PC-3 (cell line): ENCODE results near the gene COLGALT1. TPM values are rescaled to one million over a fixed set of nuclear protein-coding genes. Genes with fewer than 3 reads are reported as not detected.

Experiments used
- ATAC-seq: fragments of 200-7000 bp; cut with Tn5 transposase; 2 replicates; pipeline ENCODE4 v1.9.1; 2020; ENCODE audit warnings: mild to moderate bottlenecking, moderate library complexity
- BruUV-seq: library from RNA; stranded (reverse); fragments of 400-500 nt; replicated peaks from 2 replicates; lab custom pipeline; 2021; lab: Mats Ljungman, UMichigan
- CTCF ChIA-PET: fragments of 300-600 bp; sonication (Branson Sonifier 250); formaldehyde crosslinking; loops from one replicate; lab custom pipeline; 2022; ENCODE audit warnings: antibody characterized with exemption; lab: Charles Lee
- POLR2A ChIA-PET: fragments of 300-600 bp; sonication (Branson Sonifier 250); formaldehyde crosslinking; loops from one replicate; lab custom pipeline; 2022; ENCODE audit warnings: antibody characterized with exemption; ENCODE audit not compliant: unreplicated experiment; lab: Charles Lee
- DNase-seq: peaks from one replicate; pipeline ENCODE4 v3.0.0-alpha.2; 2015
- H2AFZ ChIP-seq: fragments of 300-600 bp; sonication (generic); 2 replicates; pipeline ENCODE4 v1.6.0; 2016; ENCODE audit warnings: antibody characterized with exemption, low read length
- H3F3A ChIP-seq: fragments of 300-600 bp; sonication (generic); one replicate; pipeline ENCODE4 v1.6.0; 2017; ENCODE audit warnings: antibody characterized with exemption, low read length, control low read depth, mild to moderate bottlenecking; ENCODE audit not compliant: unreplicated experiment
- H3K27ac ChIP-seq: fragments of 300-600 bp; sonication (generic); 2 replicates; pipeline ENCODE4 v1.5.1; 2016; ENCODE audit warnings: mild to moderate bottlenecking, low read length
- H3K27me3 ChIP-seq: fragments of 300-600 bp; sonication (generic); 2 replicates; pipeline ENCODE4 v1.6.1; 2016; ENCODE audit warnings: low read length, mixed read lengths
- H3K36me3 ChIP-seq: fragments of 300-600 bp; sonication (generic); 2 replicates; pipeline ENCODE4 v1.6.1; 2016; ENCODE audit warnings: low read depth, mixed run types, low read length, mixed read lengths
- H3K4me1 ChIP-seq: fragments of 300-600 bp; sonication (generic); 2 replicates; pipeline ENCODE4 v1.5.1; 2016; ENCODE audit warnings: low read length; ENCODE audit not compliant: insufficient read depth
- H3K4me2 ChIP-seq: fragments of 300-600 bp; sonication (generic); 2 replicates; pipeline ENCODE4 v1.6.0; 2016; ENCODE audit warnings: low read length
- H3K4me3 ChIP-seq: fragments of 300-600 bp; sonication (generic); 2 replicates; pipeline ENCODE4 v1.5.1; 2016; ENCODE audit warnings: mild to moderate bottlenecking, low read length, mixed read lengths
- H3K79me2 ChIP-seq: fragments of 300-600 bp; sonication (generic); 2 replicates; pipeline ENCODE4 v1.6.1; 2017; ENCODE audit warnings: low read length, mixed read lengths
- H3K9ac ChIP-seq: fragments of 300-600 bp; sonication (generic); 2 replicates; pipeline ENCODE4 v1.6.0; 2016; ENCODE audit warnings: mild to moderate bottlenecking, low read length
- H3K9me2 ChIP-seq: fragments of 300-600 bp; sonication (generic); replicated peaks from 2 replicates; pipeline ENCODE4 v1.6.1; 2016; ENCODE audit warnings: mixed run types, low read length, mixed read lengths
- H3K9me3 ChIP-seq: fragments of 300-600 bp; sonication (generic); 2 replicates; pipeline ENCODE4 v1.6.1; 2016; ENCODE audit warnings: low read length, mixed read lengths
- H4K20me1 ChIP-seq: fragments of 300-600 bp; sonication (generic); 2 replicates; pipeline ENCODE4 v1.6.1; 2016; ENCODE audit warnings: low read length, mixed read lengths
- CTCF ChIP-seq: fragments of 300-600 bp; sonication (generic); conservative IDR thresholded peaks from 2 replicates; pipeline ENCODE4 v1.5.1; 2017; ENCODE audit warnings: antibody characterized with exemption, low read depth, mild to moderate bottlenecking, low read length
- EZH2 ChIP-seq: fragments of 300-600 bp; sonication (generic); IDR thresholded peaks from one replicate; pipeline ENCODE4 v1.6.1; 2017; ENCODE audit warnings: antibody characterized with exemption, mild to moderate bottlenecking, low read length; ENCODE audit not compliant: unreplicated experiment
- EZH2phosphoT487 ChIP-seq: fragments of 300-600 bp; sonication (generic); IDR thresholded peaks from 2 replicates; pipeline ENCODE4 v1.6.1; 2018; ENCODE audit warnings: mild to moderate bottlenecking, antibody characterized with exemption, low read length, borderline replicate concordance
- intact Hi-C: fragments of 100-400 bp; cut with micrococcal nuclease; formaldehyde crosslinking; loops from 2 replicates; pipeline ENCODE4 v1.9.0; 2023
- total RNA-seq: library from RNA; depleted of rRNA; stranded (reverse); fragments of >200 nt; gene quantifications from 2 replicates; pipeline ENCODE4 v1.2.3, GENCODE V29; 2014

Gene COLGALT1
- total RNA-seq, 1 experiment from 2014 or later: 80.7 TPM

GRCh38 chr19:17560205-17560595 lies 4.8 kb downstream of the COLGALT1 start:
- Histone ChIP-seq H4K20me1 (no peaks in the 10 kb centered on the region), H3F3A (no peaks in the 10 kb centered on the region), H3K9me2 (no peaks in the 10 kb centered on the region), H3K79me2 (peaks cover 20% of the 10 kb centered on the region), H3K9ac (no peak overlapping the region), H3K27ac (no peak overlapping the region), H3K27me3 (no peaks in the 10 kb centered on the region), H3K4me3 (no peak overlapping the region), H3K4me1 (peaks cover 7% of the 10 kb centered on the region), H2AFZ (no peak overlapping the region), H3K36me3 (peaks cover 17% of the 10 kb centered on the region; the same call in 1 of the 2 replicates), H3K9me3 (no peaks in the 10 kb centered on the region), H3K4me2 (no peak overlapping the region)
- ChIA-PET CTCF (no interaction called here), POLR2A (no interaction called here)
- no peak for DNase-seq
- ATAC-seq: no peak
- no TSS peak for BruUV-seq
- intact Hi-C loops: no loop called here
- no peak for TF ChIP-seq EZH2
- no peak for TF ChIP-seq CTCF
- no peak for TF ChIP-seq EZH2phosphoT487

- Histone ChIP-seq H3K4me3 (no peak overlapping the region), H3K79me2 (peaks cover 6% of the 10 kb centered on the region), H3K9ac (no peak overlapping the region), H3F3A (no peaks in the 10 kb centered on the region), H4K20me1 (no peaks in the 10 kb centered on the region), H2AFZ (no peak overlapping the region), H3K4me2 (no peak overlapping the region), H3K9me3 (no peaks in the 10 kb centered on the region), H3K4me1 (0 out of 2 replicates have a peak, but pooled peaks cover under 1% of the 10 kb centered on the region), H3K27me3 (no peaks in the 10 kb centered on the region), H3K27ac (no peak overlapping the region), H3K36me3 (peaks cover 17% of the 10 kb centered on the region; the same call in 1 of the 2 replicates), H3K9me2 (no peaks in the 10 kb centered on the region)
- DNase-seq (no peak), ATAC-seq (no peak)
- intact Hi-C loops: no loop called here
- BruUV-seq: no TSS peak
- POLR2A ChIA-PET: no interaction called here
- no peak for TF ChIP-seq CTCF
- no peak for TF ChIP-seq EZH2phosphoT487
- TF ChIP-seq EZH2: no peak
- CTCF ChIA-PET: no interaction called here
These were observed 6.6 kb downstream of the COLGALT1 start for GRCh38 chr19:17562097-17562496.

- no peaks in the 10 kb centered on the region for H3K9me2 ChIP-seq
- ATAC-seq: no peak
- BruUV-seq: no TSS peak
- no peak overlapping the region for H2AFZ ChIP-seq
- no peaks in the 10 kb centered on the region for H4K20me1 ChIP-seq
- H3K27me3 ChIP-seq: no peaks in the 10 kb centered on the region
- H3K4me3 ChIP-seq: no peak overlapping the region
- no peak overlapping the region for H3K4me2 ChIP-seq
- no peak overlapping the region for H3K27ac ChIP-seq
- H3K9me3 ChIP-seq: no peaks in the 10 kb centered on the region
- peaks cover 17% of the 10 kb centered on the region; the same call in 1 of the 2 replicates for H3K36me3 ChIP-seq
- no peak for DNase-seq
- intact Hi-C loops: no loop called here
- peaks cover under 1% of the 10 kb centered on the region for H3K79me2 ChIP-seq
- no peak overlapping the region for H3K9ac ChIP-seq
- TF ChIP-seq EZH2 (no peak), EZH2phosphoT487 (no peak), CTCF (no peak)
- no peaks in the 10 kb centered on the region for H3K4me1 ChIP-seq
- ChIA-PET POLR2A (interaction anchor here (0.6 kb wide), 1 partner anchor 157 kb away, joined by 4 read pairs; the partner anchor contains the start of gene MAP1S), CTCF (no interaction called here)
- no peaks in the 10 kb centered on the region for H3F3A ChIP-seq
These were observed 7.1 kb downstream of the COLGALT1 start for GRCh38 chr19:17562561-17562960.
